Mesenchymal stem cell (in vitro differentiated cells and primary cell): Measurements from ENCODE around the gene FBXW5.
A peak's percentile ranks its signal among the peaks of the same experiment; 100 is the strongest.

Experiments used
- DNase-seq: peaks from one replicate; pipeline ENCODE4 v3.0.0-alpha.2; 2013
- H2AFZ ChIP-seq: one replicate; pipeline ENCODE4 v1.6.1; 2013; ENCODE audit warnings: low read depth, mild to moderate bottlenecking, control low read depth, inconsistent platforms, low read length, moderate library complexity
- H2AK5ac ChIP-seq: 2 replicates; pipeline ENCODE4 v1.6.1; 2013; ENCODE audit warnings: low read length, moderate library complexity, mild to moderate bottlenecking, inconsistent platforms; ENCODE audit not compliant: severe bottlenecking
- H2BK120ac ChIP-seq: one replicate; pipeline ENCODE4 v1.6.1; 2013; ENCODE audit warnings: low read depth, mild to moderate bottlenecking, inconsistent platforms, low read length, moderate library complexity
- H2BK12ac ChIP-seq, 2 experiments: one replicate each; pipeline ENCODE4 v1.6.1; 2013; ENCODE audit warnings: inconsistent platforms in 2 of 2, low read length in 2 of 2, mild to moderate bottlenecking in 2 of 2, moderate library complexity in 2 of 2, control low read depth in 1 of 2
- H2BK15ac ChIP-seq: one replicate; pipeline ENCODE4 v1.6.1; 2013; ENCODE audit warnings: mild to moderate bottlenecking, low read depth, inconsistent platforms; ENCODE audit not compliant: poor library complexity, severe bottlenecking
- H2BK5ac ChIP-seq: 2 replicates; pipeline ENCODE4 v1.6.1; 2013; ENCODE audit warnings: low read depth, mild to moderate bottlenecking, low read length, control low read depth, inconsistent platforms; ENCODE audit not compliant: poor library complexity, severe bottlenecking
- H3K14ac ChIP-seq, 2 experiments: one replicate each; pipeline ENCODE4 v1.6.1; 2013; ENCODE audit warnings: inconsistent platforms in 2 of 2, low read length in 2 of 2, control low read depth in 1 of 2, mild to moderate bottlenecking in 1 of 2, moderate library complexity in 1 of 2
- H3K18ac ChIP-seq, 2 experiments: one replicate each; pipeline ENCODE4 v1.6.1; 2013; ENCODE audit warnings: inconsistent platforms in 2 of 2, low read length in 2 of 2, control low read depth in 1 of 2, low read depth in 1 of 2, mild to moderate bottlenecking in 1 of 2
- H3K23ac ChIP-seq, 2 experiments: one replicate each; pipeline ENCODE4 v1.6.1; 2013; ENCODE audit warnings: inconsistent platforms in 2 of 2, low read length in 2 of 2, mild to moderate bottlenecking in 2 of 2, moderate library complexity in 2 of 2, control low read depth in 1 of 2
- H3K27ac ChIP-seq: 2 replicates; pipeline ENCODE4 v1.5.1; 2013; ENCODE audit warnings: mild to moderate bottlenecking, moderate library complexity, low read length, control low read depth, inconsistent platforms; ENCODE audit not compliant: poor library complexity, severe bottlenecking
- H3K27me3 ChIP-seq, 2 experiments: 2 replicates each; pipeline versions ENCODE4 v1.6.1 to v1.7.0; 2013; ENCODE audit warnings: low read length in 2 of 2, mild to moderate bottlenecking in 2 of 2, moderate library complexity in 2 of 2, control low read depth in 1 of 2, inconsistent platforms in 1 of 2; ENCODE audit not compliant: control insufficient read depth in 1 of 2, insufficient read depth in 1 of 2
- H3K36me3 ChIP-seq, 2 experiments: 2 replicates each; pipeline versions ENCODE4 v1.6.1 to v1.7.0; 2013; ENCODE audit warnings: low read length in 2 of 2, control low read depth in 1 of 2, inconsistent platforms in 1 of 2, low read depth in 1 of 2, mild to moderate bottlenecking in 1 of 2; ENCODE audit not compliant: insufficient read depth in 2 of 2, control insufficient read depth in 1 of 2
- H3K4ac ChIP-seq, 2 experiments: one replicate each; pipeline ENCODE4 v1.6.1; 2013; ENCODE audit warnings: inconsistent platforms in 2 of 2, low read length in 2 of 2, mild to moderate bottlenecking in 2 of 2, moderate library complexity in 2 of 2, control low read depth in 1 of 2, low read depth in 1 of 2
- H3K4me1 ChIP-seq: 2 replicates; pipeline ENCODE4 v1.6.1; 2013; ENCODE audit warnings: low read depth, low read length, control low read depth; ENCODE audit not compliant: control insufficient read depth, insufficient read depth
- H3K4me2 ChIP-seq: 2 replicates; pipeline ENCODE4 v1.6.1; 2013; ENCODE audit warnings: low read length, mild to moderate bottlenecking, inconsistent platforms; ENCODE audit not compliant: poor library complexity, severe bottlenecking
- H3K4me3 ChIP-seq, 2 experiments: 2 replicates each; pipeline versions ENCODE4 v1.5.1 to v1.7.0; 2013; ENCODE audit warnings: low read length in 2 of 2, mild to moderate bottlenecking in 2 of 2, control low read depth in 1 of 2, low read depth in 1 of 2; ENCODE audit not compliant: insufficient read depth in 1 of 2
- H3K79me1 ChIP-seq: replicated peaks from 2 replicates; pipeline ENCODE4 v1.6.1; 2013; ENCODE audit warnings: mild to moderate bottlenecking, control low read depth, low read length, inconsistent platforms; ENCODE audit not compliant: poor library complexity, severe bottlenecking
- H3K9ac ChIP-seq: 2 replicates; pipeline ENCODE4 v1.7.0; 2013; ENCODE audit warnings: mild to moderate bottlenecking, low read length, moderate library complexity
- H3K9me3 ChIP-seq: 2 replicates; pipeline ENCODE4 v1.7.0; 2013; ENCODE audit warnings: mild to moderate bottlenecking, low read length; ENCODE audit not compliant: control insufficient read depth
- H4K8ac ChIP-seq: one replicate; pipeline ENCODE4 v1.6.1; 2013; ENCODE audit warnings: inconsistent platforms, mild to moderate bottlenecking, low read length, moderate library complexity
- H4K91ac ChIP-seq: one replicate; pipeline ENCODE4 v1.6.1; 2013; ENCODE audit warnings: mild to moderate bottlenecking, low read length, inconsistent platforms
- WGBS: methylation state at CpG from one replicate; pipeline ENCODE4 v1.1.7; 2013; ENCODE audit warnings: mixed read lengths; 5-methylcytosine and 5-hydroxymethylcytosine counted together

The FBXW5 gene

DNA sequence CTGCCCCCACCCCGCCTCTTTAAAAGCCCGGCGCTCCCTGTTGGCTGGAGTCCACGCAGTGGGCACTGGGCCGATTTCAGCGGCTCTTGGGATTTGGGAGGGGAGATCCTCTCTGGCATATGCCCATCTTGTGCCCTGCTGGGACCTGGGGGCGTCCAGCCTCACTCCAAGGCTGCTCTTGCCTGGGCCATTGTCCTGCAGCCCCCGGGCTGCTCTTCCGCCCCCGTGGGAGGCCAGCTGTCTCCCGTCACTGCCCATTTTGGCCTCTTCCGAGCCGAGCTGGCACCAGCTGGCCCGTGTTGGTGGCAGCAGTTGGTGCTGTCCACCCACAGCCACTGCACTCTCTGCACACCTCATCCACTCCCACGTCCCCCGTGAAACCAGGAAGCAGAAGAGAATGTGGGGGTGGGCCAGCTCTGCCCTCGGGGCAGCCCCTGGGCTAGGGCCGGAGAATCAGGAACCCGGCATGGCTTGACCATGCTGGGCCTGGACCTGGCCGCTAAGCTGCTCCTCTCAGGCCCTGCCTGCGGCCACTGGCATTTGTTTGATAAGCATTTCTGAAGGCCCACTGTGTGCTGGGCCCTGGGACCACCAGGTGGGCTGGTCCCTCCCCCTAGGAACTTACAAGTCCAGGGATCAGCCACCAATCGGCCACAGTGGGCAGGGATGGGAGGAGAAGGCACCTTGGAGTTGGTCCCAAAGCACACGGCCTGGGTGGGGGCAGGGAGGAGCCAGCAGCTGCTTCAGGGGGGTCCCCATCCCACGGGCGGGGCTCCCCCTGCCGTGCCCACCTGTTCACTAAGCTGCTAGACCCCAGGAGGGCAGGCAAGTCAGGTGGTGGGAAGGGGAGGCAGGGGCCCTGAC lies 2.7 kb upstream of the FBXW5 start:
- Histone ChIP-seq H3K27ac (no peak overlapping the region), H2AFZ (no peak overlapping the region), H3K79me1 (peaks cover 3% of the 10 kb centered on the region), H3K23ac (no peak overlapping the region), H2BK120ac (no peak overlapping the region), H3K36me3 (peaks cover 7 to 17% of the 10 kb centered on the region in 2 experiments), H2AK5ac (no peak overlapping the region), H4K91ac (no peak overlapping the region), H3K14ac (no peak overlapping the region), H2BK12ac (peak overlapping the region in 1 of 2 experiments; percentile 57), H3K4me1 (peaks cover 39% of the 10 kb centered on the region), H3K9ac (no peak overlapping the region), H2BK5ac (no peak overlapping the region), H3K9me3 (no peaks in the 10 kb centered on the region), H3K18ac (no peak overlapping the region), H2BK15ac (no peak overlapping the region), H3K4me3 (peak overlapping the region in 1 of 2 experiments; percentile 30), H3K4ac (no peak overlapping the region), H3K27me3 (no peaks in the 10 kb centered on the region), H3K4me2 (no peak overlapping the region), H4K8ac (no peak overlapping the region)
- 82% methylated on average over 21 of the region's 26 CpGs for WGBS
- no peak for DNase-seq

DNA sequence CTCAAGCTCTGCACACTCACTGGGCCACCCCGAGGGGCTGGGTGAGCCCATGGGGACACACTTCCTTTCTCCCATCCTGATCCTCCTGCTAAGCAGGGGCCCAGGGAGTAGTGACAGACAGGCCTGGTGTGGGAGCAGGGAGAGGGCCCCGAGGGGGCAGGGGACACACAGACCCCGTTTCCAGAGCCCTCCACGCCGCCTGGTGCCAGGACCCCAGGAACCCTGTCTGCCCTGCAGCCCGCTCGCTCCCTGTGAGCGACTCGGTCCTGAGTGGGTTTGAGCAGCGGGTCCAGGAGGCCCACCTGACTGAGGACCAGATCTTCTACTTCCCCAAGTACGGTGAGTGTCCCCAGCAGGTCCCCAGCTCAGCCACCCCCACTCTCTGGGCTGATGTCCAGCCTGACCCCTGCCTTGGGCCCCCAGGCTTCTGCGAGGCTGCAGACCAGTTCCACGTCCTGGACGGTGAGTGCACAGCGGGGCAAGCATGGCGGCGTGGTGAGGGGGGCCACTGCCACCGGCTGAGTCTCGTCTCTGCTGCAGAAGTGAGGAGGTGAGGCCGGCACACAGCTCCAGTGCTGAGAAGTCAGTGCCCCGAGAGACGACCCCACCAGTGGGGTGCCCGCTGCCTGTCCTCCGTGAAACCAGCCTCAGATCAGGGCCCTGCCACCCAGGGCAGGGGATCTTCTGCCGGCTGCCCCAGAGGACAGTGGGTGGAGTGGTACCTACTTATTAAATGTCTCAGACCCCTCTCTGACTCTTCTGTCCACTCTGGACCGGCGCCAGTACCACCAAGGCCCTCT lies 1.9 kb upstream of the FBXW5 start:
- 89% methylated on average over 24 of the region's 27 CpGs for WGBS
- H3K4me1 ChIP-seq: peaks cover 44% of the 10 kb centered on the region

DNA sequence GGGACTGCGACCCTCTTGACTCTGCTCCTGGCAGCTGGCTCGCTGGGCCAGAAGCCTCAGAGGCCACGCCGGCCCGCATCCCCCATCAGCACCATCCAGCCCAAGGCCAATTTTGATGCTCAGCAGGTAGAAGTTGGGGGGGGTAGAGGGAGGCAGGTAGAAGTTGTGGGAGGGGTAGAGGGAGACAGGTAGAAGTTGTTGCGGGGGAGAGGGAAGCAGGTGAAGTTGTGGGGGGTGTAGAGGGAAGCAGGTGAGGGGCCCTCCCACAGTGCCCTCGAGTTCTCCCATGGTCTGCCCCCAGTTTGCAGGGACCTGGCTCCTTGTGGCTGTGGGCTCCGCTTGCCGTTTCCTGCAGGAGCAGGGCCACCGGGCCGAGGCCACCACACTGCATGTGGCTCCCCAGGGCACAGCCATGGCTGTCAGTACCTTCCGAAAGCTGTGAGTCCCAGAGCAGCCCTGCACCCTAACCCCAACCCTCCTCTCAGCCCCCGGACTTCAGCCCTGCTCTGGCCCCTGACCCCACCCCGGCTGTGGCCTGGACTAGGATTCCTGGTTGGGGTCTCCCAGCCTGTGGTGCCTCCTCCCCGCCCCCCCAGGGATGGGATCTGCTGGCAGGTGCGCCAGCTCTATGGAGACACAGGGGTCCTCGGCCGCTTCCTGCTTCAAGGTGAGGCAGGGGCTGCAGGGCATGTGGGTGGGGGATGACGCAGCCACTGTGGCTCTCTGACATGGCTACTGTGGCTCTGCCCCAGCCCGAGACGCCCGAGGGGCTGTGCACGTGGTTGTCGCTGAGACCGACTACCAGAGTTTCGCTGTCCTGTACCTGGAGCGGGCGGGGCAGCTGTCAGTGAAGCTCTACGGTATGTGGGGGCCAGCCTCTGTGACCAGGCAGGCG lies 1.0 kb upstream of the FBXW5 start:
- Histone ChIP-seq H3K36me3 (peaks cover 24 to 34% of the 10 kb centered on the region in 2 experiments), H2BK12ac (peak overlapping the region in 1 of 2 experiments; percentile 19), H3K9ac (no peak overlapping the region), H4K8ac (peak overlapping the region; percentile 58), H3K79me1 (peaks cover 14% of the 10 kb centered on the region), H2BK15ac (peak overlapping the region; percentile 6), H2BK5ac (no peak overlapping the region), H2BK120ac (no peak overlapping the region), H3K23ac (no peak overlapping the region), H2AK5ac (no peak overlapping the region), H3K18ac (peak overlapping the region in 1 of 2 experiments; percentile 71), H4K91ac (peak overlapping the region; percentile 44), H3K9me3 (no peaks in the 10 kb centered on the region), H3K14ac (no peak overlapping the region), H3K27ac (no peak overlapping the region), H3K4ac (no peak overlapping the region), H3K4me3 (no peak overlapping the region), H3K4me1 (peaks cover 41% of the 10 kb centered on the region), H3K4me2 (no peak overlapping the region), H2AFZ (no peak overlapping the region), H3K27me3 (no peaks in the 10 kb centered on the region)
- no peak for DNase-seq
- WGBS: 93% methylated on average over 28 of the region's 30 CpGs

More for the DNA sequence above, 1.9 kb upstream of the FBXW5 start:
- Histone ChIP-seq H3K27me3 (no peaks in the 10 kb centered on the region), H3K23ac (no peak overlapping the region), H3K14ac (no peak overlapping the region), H3K27ac (no peak overlapping the region), H3K36me3 (peaks cover 15 to 25% of the 10 kb centered on the region in 2 experiments), H3K4me3 (no peak overlapping the region), H3K4ac (no peak overlapping the region), H3K9ac (no peak overlapping the region), H3K9me3 (no peaks in the 10 kb centered on the region), H2BK15ac (no peak overlapping the region), H3K79me1 (peaks cover 8% of the 10 kb centered on the region), H4K91ac (no peak overlapping the region), H4K8ac (no peak overlapping the region), H3K4me2 (no peak overlapping the region), H2AFZ (no peak overlapping the region), H3K18ac (no peak overlapping the region), H2BK5ac (no peak overlapping the region), H2BK12ac (no peak overlapping the region), H2AK5ac (no peak overlapping the region), H2BK120ac (no peak overlapping the region)
- DNase-seq: no peak
